ENCODE results near the gene IL6R.
"Not testable (repeated sequence)": the region's sequence is repeated elsewhere in the genome, so short reads cannot be mapped to it uniquely, and the experiment has no call there.

Gene IL6R

GRCh38 chr1:154404984-154405746 lies at the start of gene IL6R:
IL6R (plus strand) TSS chr1:154405343; CDS start chr1:154405630, 287 bp downstream.
- no peak for FAIRE-seq

DNA sequence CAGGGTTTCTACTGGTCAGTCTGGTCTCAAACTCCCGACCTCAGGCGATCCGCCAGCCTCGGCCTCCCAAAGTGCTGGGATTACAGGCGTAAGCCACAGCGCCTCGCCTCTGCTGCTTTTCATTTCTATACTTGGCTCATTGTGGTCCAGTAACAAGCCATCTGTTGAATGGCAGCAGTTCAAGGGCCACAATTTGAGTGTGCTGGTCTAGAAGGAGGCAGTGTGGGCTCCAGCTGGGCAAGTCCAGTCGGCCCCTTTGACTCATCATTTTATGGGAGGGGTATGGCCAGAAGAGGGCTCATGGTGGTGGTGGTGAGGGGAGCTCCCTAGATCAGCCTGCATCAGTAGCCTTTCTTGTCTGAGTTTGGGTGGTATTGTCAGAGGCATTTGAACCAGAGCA lies 46.6 kb upstream of the IL6R start:
- FAIRE-seq, result no peak

DNA sequence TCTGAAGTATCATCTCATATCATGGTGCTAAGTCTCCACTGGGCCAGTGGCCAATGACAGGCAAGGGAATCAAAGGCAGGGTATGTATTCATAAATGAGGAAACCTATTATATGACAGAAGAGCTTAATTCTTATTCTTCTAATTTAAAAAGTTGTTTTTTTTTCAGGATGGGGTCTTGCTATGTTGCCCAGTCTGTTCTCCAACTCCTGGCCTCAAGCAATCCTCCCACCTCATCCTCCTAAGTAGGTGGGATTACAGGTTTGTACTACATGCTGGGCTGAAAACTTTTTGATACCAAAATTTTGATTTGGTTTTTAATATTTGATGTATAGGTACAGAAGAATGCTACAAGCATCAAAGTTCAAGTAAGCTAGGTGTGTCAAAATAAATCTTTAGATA lies 44.9 kb upstream of the IL6R start:
- no peak for FAIRE-seq

DNA sequence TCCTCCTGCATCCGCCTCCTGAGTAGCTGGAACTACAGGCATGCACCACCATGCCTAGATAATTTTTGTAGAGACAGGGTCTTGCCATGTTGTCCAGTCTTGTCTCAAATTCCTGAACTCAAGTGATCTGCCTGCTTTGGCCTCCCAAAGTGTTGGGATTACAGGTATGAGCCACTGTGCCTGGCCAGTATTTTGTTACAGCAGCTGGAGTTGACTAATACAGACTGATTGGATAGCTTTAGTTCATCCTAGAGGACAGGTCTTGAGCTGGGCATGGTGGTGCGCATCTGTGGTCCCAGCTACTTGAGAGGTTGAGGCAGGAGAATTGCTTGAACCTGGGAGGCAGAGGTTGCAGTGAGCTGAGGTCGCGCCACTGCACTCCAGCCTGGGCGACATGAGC lies 44.3 kb upstream of the IL6R start:
- FAIRE-seq, result not testable (repeated sequence)

GRCh38 chr1:154361357-154361756 lies 43.8 kb upstream of the IL6R start:
- no peak for FAIRE-seq

DNA sequence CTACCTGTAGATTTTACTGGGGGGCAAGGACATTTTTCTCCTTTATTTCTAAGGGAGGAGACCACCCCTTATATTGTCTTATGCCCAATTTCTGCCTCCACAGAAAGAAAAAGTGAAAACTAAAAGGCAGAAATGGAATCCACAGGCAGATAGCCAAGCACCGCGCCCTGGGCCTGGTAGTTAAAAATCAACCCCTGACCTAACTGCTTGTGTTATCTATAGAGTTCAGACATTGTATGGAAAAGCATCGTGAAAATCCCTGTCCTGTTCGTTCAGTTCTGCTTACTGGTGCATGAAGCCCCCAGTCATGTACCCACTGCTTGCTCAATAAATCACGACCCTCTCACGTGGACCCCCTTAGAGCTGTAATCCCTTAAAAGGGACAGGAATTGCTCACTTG lies 33.7 kb upstream of the IL6R start:
- no peak for FAIRE-seq

GRCh38 chr1:154373777-154374357 lies 31.3 kb upstream of the IL6R start:
- FAIRE-seq, result not testable (repeated sequence)

GRCh38 chr1:154379301-154379700 lies 25.8 kb upstream of the IL6R start:
- no peak for FAIRE-seq

DNA sequence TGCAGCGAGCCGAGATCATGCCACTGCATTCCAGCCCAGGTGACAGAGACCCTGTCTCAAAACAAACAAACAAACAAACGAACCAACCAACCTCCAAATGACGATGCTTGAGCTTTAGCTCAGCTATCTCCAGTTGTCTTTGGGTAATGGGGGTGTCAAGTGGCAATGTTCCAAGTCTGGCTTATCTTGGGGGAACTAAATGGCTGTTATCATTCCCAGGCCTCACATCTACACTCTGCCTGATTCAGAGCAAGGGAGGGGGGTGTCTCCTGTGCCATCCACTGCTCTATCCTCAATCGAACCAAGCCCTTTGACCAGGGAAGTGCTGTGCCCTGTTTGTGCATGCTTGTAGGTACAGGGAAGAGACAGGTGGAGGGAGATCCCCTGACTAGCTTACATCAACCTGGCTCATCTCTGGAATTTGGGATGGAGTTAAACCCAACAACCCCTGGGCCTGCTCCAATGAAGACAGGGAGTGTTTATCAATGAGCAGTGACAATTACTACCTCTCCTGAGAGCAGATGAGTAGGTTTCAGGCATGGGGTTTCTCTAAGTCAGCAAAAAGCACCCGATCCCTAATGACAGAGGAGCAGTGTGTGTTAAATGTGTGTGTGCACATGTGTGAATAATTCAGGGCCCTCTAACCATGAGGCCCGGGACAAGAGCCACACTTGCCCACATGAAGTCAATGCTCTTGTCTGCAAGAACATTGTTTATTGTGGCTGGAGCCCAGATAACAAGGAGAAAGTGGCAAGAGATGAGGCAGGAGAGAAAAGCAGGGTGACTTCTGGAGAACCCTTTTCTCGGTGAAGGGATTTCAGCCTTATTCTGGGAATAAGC lies 20.3 kb upstream of the IL6R start:
- FAIRE-seq, result no peak

- no peak for FAIRE-seq
Observed at GRCh38 chr1:154386643-154387352, 18.3 kb upstream of the IL6R start.

- no peak for FAIRE-seq
Observed at GRCh38 chr1:154391086-154391770, 13.9 kb upstream of the IL6R start.

DNA sequence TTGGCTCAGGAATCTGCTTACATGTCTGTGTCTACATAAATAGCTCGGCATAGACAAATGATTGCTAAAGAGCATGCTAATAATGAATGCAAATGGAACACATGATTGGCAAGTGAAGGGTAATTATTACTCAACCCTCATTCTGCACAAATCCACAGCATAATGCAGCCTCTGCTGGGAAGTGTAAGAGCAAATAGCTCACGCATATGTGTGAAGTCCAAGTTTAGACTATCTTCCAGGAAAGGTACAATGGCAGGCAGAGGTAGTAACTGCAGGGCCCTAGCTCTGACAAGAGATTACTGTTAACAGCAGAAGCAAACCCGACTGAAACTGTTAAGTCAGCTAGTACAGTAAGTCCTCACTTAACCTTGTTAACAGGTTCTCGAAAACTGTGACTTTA lies 7.0 kb upstream of the IL6R start:
- FAIRE-seq, result no peak

GRCh38 chr1:154398678-154399077 lies 6.5 kb upstream of the IL6R start:
- no peak for FAIRE-seq

DNA sequence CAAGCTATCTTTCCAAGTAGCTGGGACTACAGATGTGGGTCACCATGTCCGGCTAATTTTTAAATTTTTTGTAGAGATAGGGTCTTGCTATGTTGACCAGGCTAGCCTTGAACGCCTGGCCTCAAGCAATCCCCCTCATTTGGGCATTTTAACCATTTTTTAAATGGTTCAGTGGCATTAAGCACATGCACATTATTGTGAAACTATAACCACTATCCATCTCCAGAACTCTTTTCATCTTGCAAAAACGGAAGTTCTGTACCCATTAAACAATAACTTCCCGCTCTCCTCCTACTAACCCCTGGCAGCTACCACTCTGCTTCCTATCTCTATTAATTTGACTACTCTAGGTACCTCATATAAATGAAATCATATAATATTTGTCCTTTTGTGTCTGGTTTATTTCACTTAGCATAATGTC lies 4.8 kb upstream of the IL6R start:
- no peak for FAIRE-seq

- FAIRE-seq, result no peak
Observed at GRCh38 chr1:154402409-154402921, 2.7 kb upstream of the IL6R start.

- FAIRE-seq, result no peak
Observed at GRCh38 chr1:154403261-154403943, 1.7 kb upstream of the IL6R start.

- no peak for FAIRE-seq
Observed at GRCh38 chr1:154403983-154404382, 1.2 kb upstream of the IL6R start.

DNA sequence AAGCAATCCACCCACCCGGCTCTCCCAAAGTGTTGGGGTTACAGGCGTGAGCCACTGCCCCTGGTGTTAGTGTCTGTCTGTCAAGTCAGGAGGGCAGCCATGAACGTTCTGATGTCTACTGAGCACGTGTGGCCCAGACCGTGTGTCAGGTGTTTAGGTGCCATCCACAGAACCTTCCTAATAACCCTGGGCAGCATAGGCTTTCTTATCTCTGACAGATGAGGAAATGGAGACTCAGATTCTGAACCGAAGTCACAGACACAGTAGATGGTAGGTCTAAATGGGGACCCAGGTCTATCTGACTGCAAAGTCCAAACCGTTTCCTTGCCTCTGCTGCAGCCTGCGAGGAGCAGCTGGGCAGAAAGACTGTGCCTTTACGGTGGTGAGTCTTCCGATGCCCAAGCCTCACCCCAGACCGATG lies 622 bp upstream of the IL6R start:
- FAIRE-seq, result no peak

- no peak for FAIRE-seq
Observed at GRCh38 chr1:154405747-154406571, 816 bp downstream of the IL6R start.

DNA sequence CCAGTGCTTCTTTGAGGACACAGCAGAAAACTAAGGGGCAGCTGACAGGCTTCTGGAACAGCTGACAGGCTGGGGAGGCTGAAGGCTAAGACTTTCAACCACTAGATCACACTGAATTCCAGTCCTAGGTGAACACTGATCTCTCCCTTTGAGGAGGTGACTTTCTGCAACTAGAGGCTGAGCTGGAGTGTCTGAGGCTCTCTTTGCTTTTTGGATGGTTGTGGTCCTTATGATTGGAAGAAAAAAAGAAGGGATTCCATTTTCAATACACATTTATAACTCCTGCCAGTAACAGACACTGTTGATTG lies 1.4 kb downstream of the IL6R start:
- no peak for FAIRE-seq

GRCh38 chr1:154406886-154407197 lies 1.7 kb downstream of the IL6R start:
- no peak for FAIRE-seq
